Measurements from ENCODE around the gene CAPN1. TPM values are rescaled to one million over a fixed set of nuclear protein-coding genes. Genes with fewer than 3 reads are reported as not detected.
A peak's percentile ranks its signal among the peaks of the same experiment; 100 is the strongest.

CAPN1 gene
- total and polyA plus RNA-seq, 9 of the 15 experiments (the other 6 are each of a cell fraction or from before 2014, with no cell fraction given) = 3.5 to 199 (median 61.6) TPM

GRCh38 chr11:65170058-65170534 is 11.6 kb upstream of the CAPN1 start, which contains the start of gene SPDYC (continued):
- no peak for TF ChIP-seq RFX5 (IDR thresholded peaks at IDR 0.05; ENCODE audit: low read depth, low read length)
- 0 out of 2 replicates have a peak, but pooled peaks have one; percentile 2 for TF ChIP-seq ATF4 (CRISPR knock-in tag; IDR thresholded peaks at IDR 0.05)
- TF ChIP-seq SAFB2 (IDR thresholded peaks at IDR 0.05; ENCODE audit: borderline replicate concordance, low read depth, low read length, severe bottlenecking) = no peak
- no peak for TF ChIP-seq KAT2B (IDR thresholded peaks at IDR 0.05; ENCODE audit: low read depth, low read length)
- TF ChIP-seq ATF7 (IDR thresholded peaks at IDR 0.05) = peak; percentile 71; the same call in 1 of the 2 replicates
- no peak for TF ChIP-seq ZBTB2 (IDR thresholded peaks at IDR 0.05)
- no peak for TF ChIP-seq ZNF518B (CRISPR knock-in tag; IDR thresholded peaks at IDR 0.05)
- no peak for TF ChIP-seq SMAD3 (CRISPR knock-in tag; conservative IDR thresholded peaks at IDR 0.05)
- TF ChIP-seq SMARCB1 (IDR thresholded peaks at IDR 0.05; ENCODE audit: insufficient read length, low read depth) = no peak
- TF ChIP-seq TRIM28 (IDR thresholded peaks at IDR 0.05) = no peak
- TF ChIP-seq ZNF766 (CRISPR knock-in tag; conservative IDR thresholded peaks at IDR 0.05) = peak; percentile 47; the same call in 1 of the 2 replicates
- TF ChIP-seq SIX5 (IDR thresholded peaks at IDR 0.05; ENCODE audit: borderline replicate concordance in 1 of 2, insufficient read depth in 1 of 2, low read depth in 1 of 2, low read length in 2 of 2) = no peak
- no peak for TF ChIP-seq MTF1 (CRISPR knock-in tag; IDR thresholded peaks at IDR 0.05; ENCODE audit: borderline replicate concordance)
- TF ChIP-seq ZNF668 (CRISPR knock-in tag; IDR thresholded peaks at IDR 0.05) = no peak
- peak in 1 of 2 experiments; percentile 59; a peak in 1 of 4 replicates for TF ChIP-seq MLLT1 (IDR thresholded peaks at IDR 0.05)
- no peak for TF ChIP-seq ZNF764 (CRISPR knock-in tag; IDR thresholded peaks at IDR 0.05; ENCODE audit: low read depth)
- TF ChIP-seq PHF20 (IDR thresholded peaks at IDR 0.05; ENCODE audit: partially characterized antibody) = no peak
- TF ChIP-seq TRIM24 (IDR thresholded peaks at IDR 0.05) = no peak
- peak; percentile 95 for TF ChIP-seq GTF2A2 (tag; IDR thresholded peaks at IDR 0.05)
- peak in 1 of 3 experiments; percentile 70 for TF ChIP-seq YY1 (IDR thresholded peaks at IDR 0.05; ENCODE audit: borderline replicate concordance in 1 of 3, control insufficient read depth in 1 of 3, extremely low read depth in 1 of 3, insufficient read depth in 3 of 3, insufficient read length in 1 of 3, insufficient replicate concordance in 2 of 3, low read depth in 1 of 3, low read length in 2 of 3)
- no peak for TF ChIP-seq SRSF3 (IDR thresholded peaks at IDR 0.05; ENCODE audit: insufficient read depth, low read length)
- TF ChIP-seq CC2D1A (IDR thresholded peaks at IDR 0.05) = no peak

Data from K562 (cell line).